ENCODE data around the gene SLC35F4.
A peak's percentile ranks its signal among the peaks of the same experiment; 100 is the strongest.

Gene SLC35F4

DNA sequence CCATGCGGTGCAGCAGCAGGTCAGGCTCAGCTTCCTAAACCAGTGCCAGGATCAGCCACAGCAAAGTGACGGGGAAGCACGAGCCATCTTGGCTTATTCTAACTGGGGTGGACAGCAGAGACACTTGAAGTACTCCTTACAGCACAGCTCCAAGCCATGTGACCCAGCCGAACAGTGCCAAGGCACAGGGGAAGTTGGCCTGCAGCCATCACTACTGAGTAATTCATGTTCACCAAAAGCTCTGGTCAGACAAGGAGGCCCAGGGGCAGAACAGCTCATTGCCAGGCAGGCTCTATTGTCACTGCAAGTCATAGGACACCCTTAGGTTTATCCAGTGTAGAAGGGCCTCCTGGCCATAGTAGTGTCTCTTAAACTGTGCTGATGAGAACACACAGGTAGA lies 23.4 kb upstream of the SLC35F4 start:
- Histone ChIP-seq H3K36me3 (replicated peaks) (no peaks in the 10 kb centered on the region), H3K27me3 (replicated peaks) (no peaks in the 10 kb centered on the region), H3K4me3 (ENCODE audit: low read depth, low read length) (no peak overlapping the region), H3K27ac (no peak overlapping the region)
- no peak for TF ChIP-seq CTCF (IDR thresholded peaks at IDR 0.05; ENCODE audit: low read depth, low read length, missing control alignments)
- in situ Hi-C loops (cut with HindIII; ENCODE audit: low pct_ligation_motif_present, low sequenced_read_pairs) = no loop called here
- no peak for DNase-seq

- DNase-seq = no peak
Observed at GRCh38 chr14:57884175-57884574, 18.3 kb upstream of the SLC35F4 start.

DNA sequence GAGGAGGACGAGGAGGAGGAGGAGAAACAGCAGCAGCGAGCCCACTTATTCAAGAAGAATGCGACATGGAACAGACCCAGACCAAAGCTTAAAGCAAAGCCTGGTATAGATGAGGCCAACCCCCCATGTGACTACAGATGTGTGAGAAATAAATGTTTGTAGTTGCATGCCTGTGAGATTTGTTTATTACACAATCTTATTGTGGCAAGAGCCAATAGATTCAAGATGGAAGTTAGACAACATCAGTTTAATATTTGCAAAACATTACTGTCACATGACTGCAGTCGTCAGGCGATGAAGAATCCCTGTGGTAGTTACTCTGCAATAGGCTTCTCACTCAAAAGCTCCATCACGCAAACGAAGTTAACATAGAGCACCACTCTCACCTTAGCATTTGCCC lies 17.2 kb upstream of the SLC35F4 start:
- in situ Hi-C loops (cut with HindIII; ENCODE audit: low pct_ligation_motif_present, low sequenced_read_pairs) = no loop called here
- Histone ChIP-seq H3K36me3 (replicated peaks) (no peaks in the 10 kb centered on the region), H3K27ac (no peak overlapping the region), H3K4me3 (ENCODE audit: low read depth, low read length) (no peak overlapping the region), H3K27me3 (replicated peaks) (no peaks in the 10 kb centered on the region)
- no peak for TF ChIP-seq CTCF (IDR thresholded peaks at IDR 0.05; ENCODE audit: low read depth, low read length, missing control alignments)
- DNase-seq = no peak

More at GRCh38 chr14:57884175-57884574, 18.3 kb upstream of the SLC35F4 start:
- TF ChIP-seq CTCF (IDR thresholded peaks at IDR 0.05; ENCODE audit: low read depth, low read length, missing control alignments) = peak; percentile 10
- Histone ChIP-seq H3K4me3 (ENCODE audit: low read depth, low read length) (no peak overlapping the region), H3K36me3 (replicated peaks) (no peaks in the 10 kb centered on the region), H3K27me3 (replicated peaks) (no peaks in the 10 kb centered on the region), H3K27ac (no peak overlapping the region)
- in situ Hi-C loops (cut with HindIII; ENCODE audit: low pct_ligation_motif_present, low sequenced_read_pairs) = no loop called here

GRCh38 chr14:57879516-57879915 lies 13.6 kb upstream of the SLC35F4 start:
- Histone ChIP-seq H3K36me3 (replicated peaks) (no peaks in the 10 kb centered on the region), H3K4me3 (ENCODE audit: low read depth, low read length) (no peak overlapping the region), H3K27me3 (replicated peaks) (no peaks in the 10 kb centered on the region), H3K27ac (no peak overlapping the region)
- no peak for DNase-seq
- in situ Hi-C loops (cut with HindIII; ENCODE audit: low pct_ligation_motif_present, low sequenced_read_pairs) = no loop called here
- TF ChIP-seq CTCF (IDR thresholded peaks at IDR 0.05; ENCODE audit: low read depth, low read length, missing control alignments) = no peak

DNA sequence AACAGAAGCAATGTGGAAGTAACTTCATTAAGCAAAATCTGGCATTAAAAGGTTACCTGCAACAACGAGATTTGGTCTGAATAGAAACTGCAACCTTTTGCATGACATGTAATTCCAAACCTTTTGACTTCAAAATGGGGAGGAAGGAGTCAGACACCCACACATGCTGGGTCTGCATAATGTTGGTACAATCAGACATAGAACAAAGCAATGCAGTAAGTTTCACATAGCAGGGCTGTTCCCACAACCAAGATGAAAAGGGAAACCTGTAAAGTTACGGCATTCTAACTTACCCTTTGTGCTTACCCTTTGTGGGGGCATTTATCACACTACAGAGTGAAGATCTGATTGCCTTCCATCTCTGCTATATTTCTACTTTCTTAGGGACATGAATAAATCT lies 10.1 kb upstream of the SLC35F4 start:
- in situ Hi-C loops (cut with HindIII; ENCODE audit: low pct_ligation_motif_present, low sequenced_read_pairs) = no loop called here

More for the DNA sequence above, 10.1 kb upstream of the SLC35F4 start:
- DNase-seq = no peak
- H3K4me3 ChIP-seq (ENCODE audit: low read depth, low read length) = no peak overlapping the region
- no peaks in the 10 kb centered on the region for H3K36me3 ChIP-seq (replicated peaks)
- no peak for TF ChIP-seq CTCF (IDR thresholded peaks at IDR 0.05; ENCODE audit: low read depth, low read length, missing control alignments)
- no peak overlapping the region for H3K27ac ChIP-seq
- no peaks in the 10 kb centered on the region for H3K27me3 ChIP-seq (replicated peaks)
